GM19240 (cell line): ENCODE results near the gene MNAT1.
"Not testable (repeated sequence)": the region's sequence is repeated elsewhere in the genome, so short reads cannot be mapped to it uniquely, and the experiment has no call there.

ENCODE experiments used
- DNase-seq: peaks from one replicate; pipeline ENCODE4 v3.0.0; 2011; ENCODE audit warnings: low spot score; ENCODE audit not compliant: insufficient read length

The MNAT1 gene

GRCh38 chr14:60734465-60735242, at the start of gene MNAT1:
TSS of gene MNAT1 (plus strand) at chr14:60734761. CDS start at chr14:60734863, 102 bp downstream.
- no peak for DNase-seq

- DNase-seq: no peak
Observed at GRCh38 chr14:60686865-60687264, 47.7 kb upstream of the MNAT1 start.

GRCh38 chr14:60691383-60692113, 43.0 kb upstream of the MNAT1 start:
- DNase-seq: no peak

- no peak for DNase-seq
Observed at GRCh38 chr14:60695327-60695726, 39.2 kb upstream of the MNAT1 start.

GRCh38 chr14:60700598-60700997, 34.0 kb upstream of the MNAT1 start:
- DNase-seq: no peak

GRCh38 chr14:60705100-60705499, 29.5 kb upstream of the MNAT1 start:
- DNase-seq: no peak

- DNase-seq: no peak
Observed at GRCh38 chr14:60707858-60708257, 26.7 kb upstream of the MNAT1 start.

GRCh38 chr14:60710494-60710893, 24.1 kb upstream of the MNAT1 start:
- DNase-seq: no peak

GRCh38 chr14:60713513-60713912, 21.0 kb upstream of the MNAT1 start:
- no peak for DNase-seq

- no peak for DNase-seq
Observed at GRCh38 chr14:60720391-60720790, 14.2 kb upstream of the MNAT1 start.

GRCh38 chr14:60720962-60721325, 13.6 kb upstream of the MNAT1 start:
- DNase-seq: no peak

- no peak for DNase-seq
Observed at GRCh38 chr14:60721326-60722106, 13.0 kb upstream of the MNAT1 start.

GRCh38 chr14:60722107-60722356, 12.5 kb upstream of the MNAT1 start:
- DNase-seq: no peak

- DNase-seq: no peak
Observed at GRCh38 chr14:60722357-60723115, 12.0 kb upstream of the MNAT1 start.

GRCh38 chr14:60723116-60723906, 11.2 kb upstream of the MNAT1 start:
- DNase-seq: no peak

GRCh38 chr14:60723907-60724618, 10.5 kb upstream of the MNAT1 start, which contains the start of gene SIX4:
TSS of gene SIX4 (minus strand) at chr14:60724351. CDS start at chr14:60724074, 277 bp downstream.
- DNase-seq: no peak

- DNase-seq: not testable (repeated sequence)
Observed at GRCh38 chr14:60731291-60731690, 3.3 kb upstream of the MNAT1 start.

- no peak for DNase-seq
Observed at GRCh38 chr14:60732840-60733483, 1.6 kb upstream of the MNAT1 start.

- DNase-seq: no peak
Observed at GRCh38 chr14:60735416-60735815, 855 bp downstream of the MNAT1 start.

- DNase-seq: no peak
Observed at GRCh38 chr14:60736494-60736893, 1.9 kb downstream of the MNAT1 start.
